SK-N-SH (cell line): ENCODE results near the gene C1QL2. TPM values are rescaled to one million over a fixed set of nuclear protein-coding genes. Genes with fewer than 3 reads are reported as not detected.

Experiments used
- CTCF ChIA-PET: fragments of 300-600, 350-600 bp; formaldehyde crosslinking; extraction: SDS; loops from one replicate; lab custom pipeline; 2021; lab: Yijun Ruan, JAX
- POLR2A ChIA-PET: fragments of 350-600 bp; sonication (Branson Sonifier 250); formaldehyde crosslinking; extraction: SDS; loops from one replicate; lab custom pipeline; 2020; ENCODE audit warnings: antibody characterized with exemption, inconsistent platforms; lab: Yijun Ruan, JAX
- DNase-seq: peaks from one replicate; pipeline ENCODE4 v3.0.0; 2012
- H2AFZ ChIP-seq: fragments of 200-600 bp; sonication (generic); 2 replicates; pipeline ENCODE4 v1.8.1; 2016; ENCODE audit warnings: antibody characterized with exemption, mild to moderate bottlenecking, low read depth
- H3F3A ChIP-seq: fragments of 200-600 bp; sonication (generic); replicated peaks from 2 replicates; pipeline ENCODE3; 2016; ENCODE audit warnings: antibody characterized with exemption, mild to moderate bottlenecking; ENCODE audit not compliant: insufficient read depth
- H3K27ac ChIP-seq, 2 experiments: fragments of 200-500 bp in 1 of 2; fragments of 200-600 bp in 1 of 2; sonication (Bioruptor generic) in 1 of 2; sonication (generic), shearing (Covaris generic) in 1 of 2; 2 replicates each; pipeline versions ENCODE4 v1.5.1 to v1.6.1; 2014 to 2016; ENCODE audit warnings: low read depth in 2 of 2, inconsistent platforms in 1 of 2, low read length in 1 of 2, mild to moderate bottlenecking in 1 of 2, mixed read lengths in 1 of 2
- H3K27me3 ChIP-seq: fragments of 200-600 bp; sonication (generic), shearing (Covaris generic); 2 replicates; pipeline ENCODE4 v1.6.1; 2016; ENCODE audit warnings: mixed run types; ENCODE audit not compliant: insufficient read depth
- H3K36me3 ChIP-seq, 2 experiments: fragments of 200-500 bp in 1 of 2; fragments of 200-600 bp in 1 of 2; sonication (Bioruptor generic) in 1 of 2; sonication (generic) in 1 of 2; replicated peaks in 1 of 2; 2 replicates each; pipeline versions ENCODE3 to v1.5.1; 2014 to 2016; ENCODE audit warnings: low read length in 1 of 2, mild to moderate bottlenecking in 1 of 2; ENCODE audit not compliant: insufficient read depth in 2 of 2, control insufficient read depth in 1 of 2
- H3K4me1 ChIP-seq, 2 experiments: fragments of 200-500 bp in 1 of 2; fragments of 200-600 bp in 1 of 2; sonication (Bioruptor generic) in 1 of 2; sonication (generic), shearing (Covaris generic) in 1 of 2; 2 replicates each; pipeline versions ENCODE4 v1.5.1 to v1.6.1; 2014 to 2016; ENCODE audit warnings: low read depth in 1 of 2, low read length in 1 of 2, mixed run types in 1 of 2; ENCODE audit not compliant: insufficient read depth in 2 of 2, control insufficient read depth in 1 of 2
- H3K4me2 ChIP-seq: fragments of 200-600 bp; sonication (generic), shearing (Covaris generic); 2 replicates; pipeline ENCODE4 v1.6.1; 2017; ENCODE audit warnings: mixed run types
- H3K4me3 ChIP-seq, 2 experiments: fragments of 200-500 bp in 1 of 2; fragments of 200-600 bp in 1 of 2; sonication (Bioruptor generic) in 1 of 2; sonication (generic), shearing (Covaris generic) in 1 of 2; 2 replicates each; pipeline versions ENCODE4 v1.5.1 to v1.8.1; 2014 to 2016; ENCODE audit warnings: low read depth in 2 of 2, inconsistent platforms in 1 of 2, low read length in 1 of 2, mild to moderate bottlenecking in 1 of 2, mixed read lengths in 1 of 2, moderate library complexity in 1 of 2
- H3K79me2 ChIP-seq: fragments of 200-600 bp; sonication (generic); 2 replicates; pipeline ENCODE4 v1.8.1; 2017; ENCODE audit warnings: mild to moderate bottlenecking; ENCODE audit not compliant: insufficient read depth
- H3K9ac ChIP-seq: fragments of 200-600 bp; sonication (generic); 2 replicates; pipeline ENCODE4 v1.6.1; 2017; ENCODE audit warnings: mixed run types
- H3K9me2 ChIP-seq: fragments of 200-600 bp; sonication (generic); 2 replicates; pipeline ENCODE4 v1.6.1; 2017; ENCODE audit warnings: mixed run types
- H3K9me3 ChIP-seq: fragments of 200-600 bp; sonication (generic); 2 replicates; pipeline ENCODE4 v1.6.1; 2017; ENCODE audit warnings: mixed run types, mild to moderate bottlenecking, moderate library complexity
- H4K20me1 ChIP-seq: fragments of 200-600 bp; sonication (generic); 2 replicates; pipeline ENCODE4 v1.6.1; 2017; ENCODE audit warnings: mild to moderate bottlenecking, mixed run types; ENCODE audit not compliant: insufficient read depth
- ELF1 ChIP-seq: IDR thresholded peaks from 2 replicates; pipeline ENCODE4 v1.4.0; 2012
- EZH2phosphoT487 ChIP-seq: fragments of 200-600 bp; sonication (generic); IDR thresholded peaks from 2 replicates; pipeline ENCODE4 v1.6.1; 2017; ENCODE audit warnings: low read depth, mixed run types, mild to moderate bottlenecking, antibody characterized with exemption, moderate library complexity, borderline replicate concordance
- IRF3 ChIP-seq: fragments of 150-350 bp; IDR thresholded peaks from 2 replicates; pipeline ENCODE4 v1.6.1; 2016; ENCODE audit warnings: mild to moderate bottlenecking, low read depth, low read length
- JUND ChIP-seq: IDR thresholded peaks from 2 replicates; pipeline ENCODE4 v1.4.0; 2012
- MEF2A ChIP-seq: IDR thresholded peaks from 2 replicates; pipeline ENCODE4 v1.4.0; 2012; ENCODE audit warnings: low read depth, borderline replicate concordance
- NFIC ChIP-seq: IDR thresholded peaks from 2 replicates; pipeline ENCODE4 v1.4.0; 2012; ENCODE audit warnings: borderline replicate concordance
- NRF1 ChIP-seq: IDR thresholded peaks from 2 replicates; pipeline ENCODE4 v1.6.1; 2012; ENCODE audit warnings: low read depth, mild to moderate bottlenecking, low read length
- RAD21 ChIP-seq: IDR thresholded peaks from 2 replicates; pipeline ENCODE4 v1.6.1; 2012; ENCODE audit warnings: mild to moderate bottlenecking, low read length
- RXRA ChIP-seq: IDR thresholded peaks from 2 replicates; pipeline ENCODE4 v1.4.0; 2012; ENCODE audit warnings: low read depth, mild to moderate bottlenecking, borderline replicate concordance
- SMC3 ChIP-seq: IDR thresholded peaks from 2 replicates; pipeline ENCODE4 v1.6.1; 2012; ENCODE audit warnings: low read depth, low read length, improper control_type of control experiment
- TCF12 ChIP-seq: IDR thresholded peaks from 2 replicates; pipeline ENCODE4 v1.4.0; 2012
- WGBS: methylation state at CpG from one replicate; pipeline ENCODE4 v1.1.6; 2017; ENCODE audit warnings: low lambda C conversion rate; 5-methylcytosine and 5-hydroxymethylcytosine counted together
- polyA plus RNA-seq, 3 experiments: library from polyadenylated mRNA; depleted of rRNA; stranded (reverse); fragments of >200 nt; gene quantifications; 2 replicates each; pipeline ENCODE4 v1.2.3, GENCODE V29; 2012
- TF ChIP-seq, protein P1 (sequence below): IDR thresholded peaks from 2 replicates; pipeline ENCODE4 v1.4.0; 2012; ENCODE audit warnings: low read depth, borderline replicate concordance
- TF ChIP-seq, protein P2 (sequence below): IDR thresholded peaks from 2 replicates; pipeline ENCODE4 v1.6.1; 2012; ENCODE audit warnings: mild to moderate bottlenecking, low read depth, low read length, moderate library complexity

Gene C1QL2
- polyA plus RNA-seq, 1 of the 3 experiments (the other 2 are of a cell fraction), result not detected

GRCh38 chr2:119108186-119108585 lies 50.4 kb downstream of the C1QL2 start:
- TF ChIP-seq ELF1, result no peak
- no peak for TF ChIP-seq JUND
- TF ChIP-seq IRF3, result no peak
- TF ChIP-seq MEF2A, result no peak
- TF ChIP-seq TCF12, result no peak
- no peak for TF ChIP-seq NFIC
- no peak for TF ChIP-seq SMC3
- no peak for TF ChIP-seq RXRA
- TF ChIP-seq, protein P1, sequence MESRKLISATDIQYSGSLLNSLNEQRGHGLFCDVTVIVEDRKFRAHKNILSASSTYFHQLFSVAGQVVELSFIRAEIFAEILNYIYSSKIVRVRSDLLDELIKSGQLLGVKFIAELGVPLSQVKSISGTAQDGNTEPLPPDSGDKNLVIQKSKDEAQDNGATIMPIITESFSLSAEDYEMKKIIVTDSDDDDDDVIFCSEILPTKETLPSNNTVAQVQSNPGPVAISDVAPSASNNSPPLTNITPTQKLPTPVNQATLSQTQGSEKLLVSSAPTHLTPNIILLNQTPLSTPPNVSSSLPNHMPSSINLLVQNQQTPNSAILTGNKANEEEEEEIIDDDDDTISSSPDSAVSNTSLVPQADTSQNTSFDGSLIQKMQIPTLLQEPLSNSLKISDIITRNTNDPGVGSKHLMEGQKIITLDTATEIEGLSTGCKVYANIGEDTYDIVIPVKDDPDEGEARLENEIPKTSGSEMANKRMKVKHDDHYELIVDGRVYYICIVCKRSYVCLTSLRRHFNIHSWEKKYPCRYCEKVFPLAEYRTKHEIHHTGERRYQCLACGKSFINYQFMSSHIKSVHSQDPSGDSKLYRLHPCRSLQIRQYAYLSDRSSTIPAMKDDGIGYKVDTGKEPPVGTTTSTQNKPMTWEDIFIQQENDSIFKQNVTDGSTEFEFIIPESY, result no peak
- no peak for TF ChIP-seq EZH2phosphoT487
- TF ChIP-seq NRF1, result no peak
- no peak for TF ChIP-seq RAD21
- Histone ChIP-seq H3K9me3 (no peaks in the 10 kb centered on the region), H2AFZ (no peak overlapping the region), H4K20me1 (no peaks in the 10 kb centered on the region), H3K36me3 (no peaks in the 10 kb centered on the region), H3K27ac (no peak overlapping the region), H3K4me1 (no peaks in the 10 kb centered on the region), H3K9ac (no peak overlapping the region), H3F3A (no peaks in the 10 kb centered on the region), H3K27me3 (no peaks in the 10 kb centered on the region), H3K79me2 (no peaks in the 10 kb centered on the region), H3K4me3 (no peak overlapping the region), H3K9me2 (no peaks in the 10 kb centered on the region), H3K4me2 (no peak overlapping the region)
- CTCF ChIA-PET, result no interaction called here
- POLR2A ChIA-PET, result no interaction called here
- no peak for DNase-seq
- 0% methylated on average over 3 of the region's 3 CpGs for WGBS

DNA sequence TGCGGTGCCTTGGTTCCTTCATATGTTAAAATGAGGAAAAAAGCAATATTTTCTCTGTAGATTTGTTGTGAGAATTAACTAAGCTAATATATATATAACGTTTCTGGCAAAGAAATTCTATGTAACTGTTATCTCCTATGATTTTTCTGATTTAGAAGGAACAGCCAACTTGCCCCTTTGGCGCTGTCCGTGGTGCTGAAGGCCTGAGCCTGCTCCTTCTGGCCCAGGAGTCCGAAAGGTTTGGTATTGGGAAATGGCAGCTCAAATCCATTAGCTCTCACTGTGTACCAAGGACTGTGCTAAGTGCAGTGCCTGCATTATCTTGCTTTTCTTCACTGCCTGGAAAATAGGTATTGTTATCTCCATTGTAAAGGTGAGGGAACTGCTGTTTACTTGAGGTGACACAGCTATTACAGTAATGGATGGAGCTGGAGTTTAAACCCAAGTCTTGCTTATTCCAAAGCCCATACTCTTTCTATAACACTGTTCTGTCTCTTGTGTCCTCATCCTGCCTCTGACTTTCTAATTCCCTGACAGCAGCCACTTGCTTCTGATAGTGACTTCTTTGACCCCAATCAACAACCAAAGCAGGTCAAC lies 52.2 kb downstream of the C1QL2 start:
- H3K36me3 ChIP-seq, result no peaks in the 10 kb centered on the region
- H3K4me1 ChIP-seq, result no peaks in the 10 kb centered on the region
- TF ChIP-seq MEF2A (no peak), RAD21 (no peak)
- TF ChIP-seq, protein P2, sequence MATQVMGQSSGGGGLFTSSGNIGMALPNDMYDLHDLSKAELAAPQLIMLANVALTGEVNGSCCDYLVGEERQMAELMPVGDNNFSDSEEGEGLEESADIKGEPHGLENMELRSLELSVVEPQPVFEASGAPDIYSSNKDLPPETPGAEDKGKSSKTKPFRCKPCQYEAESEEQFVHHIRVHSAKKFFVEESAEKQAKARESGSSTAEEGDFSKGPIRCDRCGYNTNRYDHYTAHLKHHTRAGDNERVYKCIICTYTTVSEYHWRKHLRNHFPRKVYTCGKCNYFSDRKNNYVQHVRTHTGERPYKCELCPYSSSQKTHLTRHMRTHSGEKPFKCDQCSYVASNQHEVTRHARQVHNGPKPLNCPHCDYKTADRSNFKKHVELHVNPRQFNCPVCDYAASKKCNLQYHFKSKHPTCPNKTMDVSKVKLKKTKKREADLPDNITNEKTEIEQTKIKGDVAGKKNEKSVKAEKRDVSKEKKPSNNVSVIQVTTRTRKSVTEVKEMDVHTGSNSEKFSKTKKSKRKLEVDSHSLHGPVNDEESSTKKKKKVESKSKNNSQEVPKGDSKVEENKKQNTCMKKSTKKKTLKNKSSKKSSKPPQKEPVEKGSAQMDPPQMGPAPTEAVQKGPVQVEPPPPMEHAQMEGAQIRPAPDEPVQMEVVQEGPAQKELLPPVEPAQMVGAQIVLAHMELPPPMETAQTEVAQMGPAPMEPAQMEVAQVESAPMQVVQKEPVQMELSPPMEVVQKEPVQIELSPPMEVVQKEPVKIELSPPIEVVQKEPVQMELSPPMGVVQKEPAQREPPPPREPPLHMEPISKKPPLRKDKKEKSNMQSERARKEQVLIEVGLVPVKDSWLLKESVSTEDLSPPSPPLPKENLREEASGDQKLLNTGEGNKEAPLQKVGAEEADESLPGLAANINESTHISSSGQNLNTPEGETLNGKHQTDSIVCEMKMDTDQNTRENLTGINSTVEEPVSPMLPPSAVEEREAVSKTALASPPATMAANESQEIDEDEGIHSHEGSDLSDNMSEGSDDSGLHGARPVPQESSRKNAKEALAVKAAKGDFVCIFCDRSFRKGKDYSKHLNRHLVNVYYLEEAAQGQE, result peak; percentile 96
- H4K20me1 ChIP-seq, result no peaks in the 10 kb centered on the region
- H2AFZ ChIP-seq, result no peak overlapping the region
- H3F3A ChIP-seq, result no peaks in the 10 kb centered on the region
- H3K27me3 ChIP-seq, result no peaks in the 10 kb centered on the region
- no peak for DNase-seq
- POLR2A ChIA-PET, result no interaction called here
- no peak overlapping the region for H3K4me3 ChIP-seq
- no peak overlapping the region for H3K4me2 ChIP-seq
- H3K9me2 ChIP-seq, result no peaks in the 10 kb centered on the region
- 30% methylated on average over 5 of the region's 5 CpGs for WGBS
- no peaks in the 10 kb centered on the region for H3K79me2 ChIP-seq
- no peaks in the 10 kb centered on the region for H3K9me3 ChIP-seq
- H3K9ac ChIP-seq, result no peak overlapping the region
- H3K27ac ChIP-seq, result no peak overlapping the region
- CTCF ChIA-PET, result interaction anchor here (1.1 kb wide), 1 partner anchor 68 kb away, joined by 3 read pairs; no protein-coding TSS in a partner anchor
